Limb (tissue), 2 donors: ENCODE measurements around the gene GNRH2.
"Not testable (repeated sequence)": the region's sequence is repeated elsewhere in the genome, so short reads cannot be mapped to it uniquely, and the experiment has no call there.

Experiments
- DNase-seq, 2 donors: peaks; one replicate each; pipeline ENCODE4 v3.0.0-alpha.2; 2016; ENCODE audit errors: extremely low spot score in 2 of 2

Gene GNRH2

GRCh38 chr20:3041854-3042409, 1.5 kb upstream of the GNRH2 start:
- peak in 1 of 2 donors; percentile 55 for DNase-seq

GRCh38 chr20:3042625-3043024, 797 bp upstream of the GNRH2 start:
- no peak for DNase-seq

GRCh38 chr20:3044336-3044965, 1.0 kb downstream of the GNRH2 start:
- no peak for DNase-seq

- no peak for DNase-seq
Observed at GRCh38 chr20:3045042-3045815, 1.8 kb downstream of the GNRH2 start.

- DNase-seq, result peak; percentile 83 to 91
Observed at GRCh38 chr20:3045816-3046676, 2.6 kb downstream of the GNRH2 start, which contains the start of gene MRPS26. Gene MRPS26 (plus strand): TSS chr20:3046052. CDS start chr20:3046069, 17 bp downstream.

- DNase-seq, result no peak
Observed at GRCh38 chr20:3046677-3047462, 3.4 kb downstream of the GNRH2 start.

- DNase-seq, result no peak
Observed at GRCh38 chr20:3047486-3048419, 4.3 kb downstream of the GNRH2 start.

- no peak for DNase-seq
Observed at GRCh38 chr20:3051385-3052019, 8.1 kb downstream of the GNRH2 start.

GRCh38 chr20:3059489-3059888, 16.1 kb downstream of the GNRH2 start:
- no peak for DNase-seq

- DNase-seq, result not testable (repeated sequence)
Observed at GRCh38 chr20:3064119-3064518, 20.7 kb downstream of the GNRH2 start.

- DNase-seq, result no peak
Observed at GRCh38 chr20:3067139-3068014, 24.0 kb downstream of the GNRH2 start.

- no peak for DNase-seq
Observed at GRCh38 chr20:3068075-3068474, 24.7 kb downstream of the GNRH2 start.

- no peak for DNase-seq
Observed at GRCh38 chr20:3068986-3069900, 25.8 kb downstream of the GNRH2 start.

- DNase-seq, result no peak
Observed at GRCh38 chr20:3070725-3071124, 27.3 kb downstream of the GNRH2 start.

GRCh38 chr20:3071266-3071609, 27.8 kb downstream of the GNRH2 start:
- no peak for DNase-seq

- DNase-seq, result no peak
Observed at GRCh38 chr20:3071610-3072529, 28.4 kb downstream of the GNRH2 start, which contains the start of gene OXT. Gene OXT (plus strand): TSS chr20:3071620. CDS start chr20:3071656, 36 bp downstream.
